Measurements from ENCODE around the gene ZNF496.

- TF ChIP-seq EZH2 (IDR thresholded peaks at IDR 0.05; ENCODE audit: insufficient read depth, poor library complexity, severe bottlenecking): no peak
- no peak for TF ChIP-seq EZH2phosphoT487 (IDR thresholded peaks at IDR 0.05; ENCODE audit: insufficient read depth, low read depth)
Measured at GRCh38 chr1:247331525-247332214, at the start of gene ZNF496.

Measured in GM23248 (cell line).